ENCODE results near the gene JAKMIP1.
"Not testable (repeated sequence)": the region's sequence is repeated elsewhere in the genome, so short reads cannot be mapped to it uniquely, and the experiment has no call there.

JAKMIP1 gene

DNA sequence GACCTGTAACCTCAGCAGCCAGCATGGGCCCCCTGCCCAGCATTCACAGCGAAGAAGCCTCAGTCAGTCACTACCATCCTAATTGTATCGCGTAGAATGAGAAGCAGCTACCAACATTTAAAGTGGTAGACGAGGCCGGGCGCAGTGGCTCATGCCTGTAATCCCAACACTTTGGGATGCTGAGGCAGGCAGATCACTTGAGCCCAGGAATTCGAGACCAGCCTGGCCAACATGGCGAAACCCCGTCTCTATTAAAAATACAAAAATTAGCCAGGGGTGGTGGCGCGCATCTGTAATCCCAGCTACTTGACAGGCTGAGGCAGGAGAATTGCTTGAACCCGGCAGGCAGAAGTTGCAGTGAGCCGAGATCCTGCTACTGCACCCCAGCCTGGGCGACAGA, 59.3 kb downstream of the JAKMIP1 start:
- DNase-seq, result not testable (repeated sequence)

DNA sequence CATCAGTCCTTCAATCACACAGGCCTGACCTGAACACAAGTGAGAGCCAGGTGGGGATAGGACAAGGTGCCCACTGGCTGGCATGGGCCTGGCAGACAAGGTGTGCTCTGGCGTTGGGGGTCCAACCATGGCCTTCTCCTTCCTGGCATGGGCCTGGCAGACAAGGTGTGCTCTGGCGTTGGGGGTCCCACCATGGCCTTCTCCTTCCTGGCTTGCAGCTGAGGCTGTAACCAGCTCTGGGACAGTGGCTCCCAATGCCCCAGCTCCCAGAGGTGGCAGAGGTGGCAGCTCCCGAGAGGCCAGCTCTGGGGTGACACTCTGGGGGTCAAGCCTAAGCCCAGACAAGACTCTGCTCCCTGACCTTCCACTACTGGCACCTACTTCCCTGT, 62.6 kb downstream of the JAKMIP1 start:
- no peak for DNase-seq

DNA sequence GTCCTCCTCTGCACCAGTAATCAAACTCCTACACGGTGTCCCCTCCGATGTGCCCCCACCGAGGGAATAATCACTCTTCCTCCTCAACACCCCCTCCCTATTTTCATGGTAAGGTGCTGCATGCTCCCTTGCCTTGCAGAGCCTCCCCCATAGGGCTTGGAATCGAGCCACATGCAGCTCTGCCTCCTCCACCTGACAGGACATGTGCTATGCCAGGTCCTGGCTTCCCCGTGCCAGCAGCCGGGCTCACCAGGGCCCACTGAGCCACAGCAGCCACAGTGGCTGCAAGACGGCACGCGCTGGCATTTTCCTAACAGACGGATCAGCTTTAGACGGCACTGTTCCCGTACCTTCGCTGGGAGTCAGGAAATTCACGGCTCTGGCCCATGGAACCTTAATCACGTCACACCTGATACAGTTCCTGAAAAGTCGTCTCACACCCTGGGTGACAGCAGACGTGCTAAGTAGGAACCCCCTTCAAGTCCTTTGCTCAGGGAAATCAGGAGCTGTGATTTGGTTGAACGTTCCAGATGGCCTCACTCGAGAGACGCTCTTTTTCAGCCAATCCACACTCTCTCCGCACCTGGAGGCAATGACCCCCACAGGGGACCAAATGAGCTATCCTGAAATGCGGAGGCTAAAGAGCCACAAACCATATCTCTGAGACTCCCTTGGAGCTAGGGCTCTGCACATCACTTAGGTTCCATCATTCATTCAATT, 63.2 kb downstream of the JAKMIP1 start:
- DNase-seq, result no peak

DNA sequence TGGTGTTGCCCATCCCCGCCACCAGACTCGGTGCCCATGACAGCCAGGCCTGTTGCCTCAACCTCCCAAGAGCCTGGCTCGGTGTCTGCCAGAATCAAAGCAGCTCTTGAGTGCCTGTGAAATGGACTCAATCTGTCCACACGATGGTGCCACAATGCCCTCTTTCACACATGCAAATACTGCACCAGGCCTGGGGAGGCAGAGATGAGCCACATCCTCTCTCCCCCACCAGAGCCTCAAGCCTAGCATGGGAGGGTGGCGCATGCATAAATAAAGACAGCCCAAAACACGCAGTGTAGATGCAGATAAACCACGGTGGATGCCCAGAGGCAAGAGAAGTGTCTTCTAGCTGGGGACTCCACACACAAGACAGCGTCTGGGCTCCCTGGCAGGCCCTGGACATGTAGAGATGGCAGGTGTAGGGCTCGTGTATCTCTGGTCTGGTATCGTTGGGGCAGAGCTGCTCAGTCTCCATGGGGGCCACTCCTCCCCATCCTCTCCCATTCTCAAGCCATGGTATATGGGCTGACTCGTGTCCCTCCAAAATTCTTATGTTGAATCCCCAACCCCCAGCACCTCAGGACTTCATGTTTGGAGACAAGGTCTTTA, 65.6 kb downstream of the JAKMIP1 start:
- DNase-seq, result peak in 1 of 2 donors; percentile 7

DNA sequence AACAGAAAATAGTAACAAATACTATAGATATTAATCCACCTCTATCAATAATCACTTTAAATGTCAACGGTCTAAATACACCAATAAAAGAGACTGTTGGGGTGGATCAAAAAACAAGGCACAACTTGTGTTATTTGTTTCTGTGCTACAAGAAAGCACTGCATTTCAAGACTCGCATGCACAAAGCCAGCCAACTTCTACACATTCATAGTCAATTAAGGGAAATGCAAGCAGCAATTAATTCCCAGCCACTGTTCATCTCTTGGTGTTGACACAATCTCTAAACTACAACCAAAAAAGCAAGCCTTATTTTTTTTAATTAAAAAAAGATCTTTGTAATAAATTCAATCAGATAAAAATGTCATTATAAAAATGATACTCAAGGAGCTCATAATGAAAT, 67.6 kb downstream of the JAKMIP1 start:
- no peak for DNase-seq

DNA sequence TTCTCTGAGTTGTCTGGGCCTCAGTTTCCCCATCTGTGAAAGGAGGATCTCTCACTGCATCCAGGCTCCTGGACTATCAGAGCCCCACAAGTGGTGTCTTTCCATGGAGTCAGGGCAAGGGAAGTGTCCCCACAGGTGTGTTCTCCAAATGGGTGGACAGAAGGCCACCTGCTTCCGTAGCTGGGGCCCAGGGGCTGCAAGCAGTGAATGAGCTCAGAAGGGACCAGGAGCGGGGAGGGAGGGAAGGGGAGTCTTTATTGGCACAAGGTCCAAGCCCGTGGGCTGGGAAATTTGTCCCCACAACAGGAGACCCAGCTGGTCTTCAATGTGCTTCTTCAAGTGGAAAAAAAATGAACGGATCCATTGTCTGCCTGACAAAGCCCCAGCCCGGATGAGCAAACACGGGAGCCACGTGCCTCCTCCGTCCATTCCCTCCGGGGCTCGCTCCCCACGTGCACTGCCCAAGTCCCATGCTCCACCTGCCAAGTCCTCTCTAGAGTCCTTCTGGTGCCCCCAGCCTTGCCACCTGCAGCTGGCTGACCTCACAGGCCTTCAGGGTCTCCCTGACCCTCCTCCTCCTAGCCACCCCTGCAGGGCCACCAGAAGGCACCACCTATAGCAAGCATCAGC, 72.0 kb downstream of the JAKMIP1 start:
- DNase-seq, result no peak

DNA sequence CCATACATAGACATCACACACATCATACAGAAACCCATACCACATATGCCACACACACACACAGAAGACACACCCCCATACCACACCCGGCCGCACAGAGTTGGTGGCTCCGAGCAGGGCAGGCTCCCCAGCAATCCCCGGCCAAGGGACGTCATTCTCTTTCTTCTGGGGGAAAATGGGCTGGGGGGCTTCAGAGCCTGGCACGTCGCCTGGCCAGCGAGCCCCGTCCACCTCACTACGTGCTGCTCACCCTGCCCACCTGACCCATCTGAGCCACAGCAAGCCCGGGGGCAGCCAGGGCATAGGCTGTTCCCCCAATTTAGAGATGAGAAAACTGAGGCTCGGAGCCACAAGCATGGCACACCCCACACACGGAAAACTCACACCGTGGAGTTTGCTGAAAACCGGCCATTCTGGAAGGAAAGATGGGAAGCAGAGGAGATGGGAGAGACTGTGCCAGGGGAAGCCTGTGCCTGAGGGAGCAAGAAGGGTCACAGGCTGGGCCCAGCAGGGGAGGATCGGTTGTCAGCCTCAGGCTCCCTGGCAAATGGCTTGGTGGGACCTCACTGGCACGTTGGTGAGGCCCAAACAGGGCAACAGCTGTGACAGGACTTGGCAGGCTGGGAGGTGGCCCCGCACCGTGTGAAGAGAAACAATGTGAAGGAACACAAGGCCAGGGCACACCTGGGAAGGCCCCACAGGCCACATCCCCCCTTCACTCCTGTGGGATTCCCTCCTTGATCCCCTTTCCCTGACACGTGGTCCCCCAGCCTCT, 73.2 kb downstream of the JAKMIP1 start:
- no peak for DNase-seq

DNA sequence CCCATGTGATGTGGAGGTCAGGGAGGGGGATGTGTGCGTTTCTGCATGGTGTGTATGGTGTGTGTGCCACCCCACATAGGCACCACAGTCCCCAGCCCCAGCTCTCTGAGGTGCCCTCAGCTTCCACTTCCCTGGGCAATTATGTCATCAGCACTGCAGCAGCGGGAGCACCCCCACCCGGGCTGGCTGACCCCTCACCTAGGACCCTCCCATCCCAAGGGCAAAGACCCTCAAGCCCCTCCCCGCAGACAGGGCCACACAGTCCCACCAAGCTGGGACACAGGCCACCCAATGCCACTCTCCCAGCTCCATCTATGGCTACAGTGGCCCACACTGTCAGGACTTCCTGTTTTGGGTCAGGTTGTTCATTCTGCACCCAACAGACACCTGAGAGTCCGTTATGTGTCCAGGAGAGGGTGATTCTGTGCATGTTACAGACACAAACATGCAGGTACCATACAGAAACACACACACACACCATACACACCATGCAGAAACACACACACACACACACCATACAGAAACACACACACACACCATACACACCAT, 75.2 kb downstream of the JAKMIP1 start:
- no peak for DNase-seq

DNA sequence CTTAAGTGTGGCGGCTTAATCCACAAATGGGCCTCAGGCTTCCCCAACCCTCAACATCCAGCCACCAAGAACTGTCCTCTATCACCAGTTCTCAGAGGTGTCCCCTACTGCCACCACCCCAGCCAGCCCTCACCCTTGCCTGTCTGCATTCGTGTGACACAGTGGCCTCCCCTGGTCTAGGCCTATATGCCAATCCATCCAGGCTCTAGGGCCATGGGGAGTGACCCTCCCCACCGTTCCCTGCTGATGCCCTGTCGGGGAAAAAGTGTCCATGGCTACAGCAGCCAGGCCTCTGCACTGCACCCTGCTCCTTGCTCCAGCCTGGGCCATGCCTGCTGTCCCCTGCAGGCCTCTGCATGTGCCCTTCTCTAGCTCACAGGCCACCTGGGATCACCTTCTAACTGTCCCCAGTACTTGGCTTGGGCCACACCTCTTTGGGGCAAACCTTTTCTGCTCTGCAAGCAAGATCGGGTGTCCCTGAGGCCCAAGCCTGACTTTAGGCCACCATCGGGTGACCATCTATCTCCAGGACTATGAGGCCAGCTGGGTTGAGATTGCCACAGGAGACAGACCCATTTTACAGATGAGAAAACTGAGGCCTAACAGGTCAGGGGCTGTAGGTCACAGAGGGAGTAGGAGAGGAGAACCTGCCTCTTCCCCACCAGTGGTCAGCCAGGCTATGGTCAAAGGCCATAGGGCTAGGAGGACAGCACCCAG, 75.8 kb downstream of the JAKMIP1 start:
- DNase-seq, result no peak

DNA sequence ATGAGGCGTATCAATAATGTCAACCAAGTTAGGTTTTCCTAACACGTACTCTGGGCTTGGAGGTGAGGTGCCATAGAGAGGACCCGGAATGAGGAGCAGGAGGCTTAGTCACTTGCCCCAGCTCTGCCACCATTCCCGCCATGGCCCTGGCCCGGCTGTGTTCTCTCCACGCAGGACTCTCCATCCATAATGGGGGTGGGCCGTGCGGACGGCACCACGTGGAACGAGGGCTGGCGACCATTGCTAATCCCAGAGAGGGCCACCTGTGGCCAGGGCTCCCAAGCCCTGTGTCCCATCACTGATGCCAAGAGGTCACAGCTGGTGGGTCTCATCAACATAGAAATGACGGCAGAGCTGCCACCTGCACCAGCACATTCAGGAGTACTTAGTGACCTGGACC, 76.4 kb downstream of the JAKMIP1 start:
- DNase-seq, result no peak

DNA sequence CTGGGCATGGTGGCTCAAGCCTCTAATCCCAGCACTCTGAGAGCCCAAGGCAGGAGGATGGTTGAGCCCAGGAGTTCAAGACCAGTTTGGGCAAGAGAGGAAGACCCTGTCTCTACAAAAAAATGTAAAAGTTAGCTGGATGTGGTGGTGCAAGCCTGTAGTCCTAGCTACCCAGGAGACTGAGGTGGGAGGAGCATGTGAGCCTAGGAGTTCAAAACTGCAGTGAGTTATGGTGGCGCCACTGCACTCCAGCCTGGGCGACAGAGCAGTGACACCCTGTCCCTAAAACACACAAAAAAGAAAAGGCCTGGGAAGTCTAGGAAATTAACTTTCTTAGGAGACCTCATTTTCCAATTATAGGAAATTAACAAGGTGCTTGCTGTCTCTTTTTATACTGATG, 76.8 kb downstream of the JAKMIP1 start:
- no peak for DNase-seq

DNA sequence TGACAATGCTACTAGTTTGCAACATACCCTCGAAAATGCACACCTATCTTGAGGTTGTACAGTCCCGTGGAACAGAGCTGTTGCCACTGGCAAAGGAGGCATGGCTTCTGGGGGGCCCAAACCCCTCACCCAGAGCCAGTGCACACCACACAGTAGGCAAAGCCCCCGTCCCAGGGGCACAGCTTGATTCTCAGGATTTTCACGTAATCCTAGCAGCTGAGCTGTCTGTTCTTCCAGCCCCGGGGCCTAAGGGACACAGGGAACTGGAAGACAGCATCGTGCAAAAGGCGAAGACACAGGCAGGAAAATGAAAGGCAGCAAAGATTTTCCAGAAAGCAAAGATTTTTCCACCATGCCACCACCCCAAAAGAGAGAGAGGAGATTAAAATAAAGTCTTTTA, 77.2 kb downstream of the JAKMIP1 start:
- no peak for DNase-seq

DNA sequence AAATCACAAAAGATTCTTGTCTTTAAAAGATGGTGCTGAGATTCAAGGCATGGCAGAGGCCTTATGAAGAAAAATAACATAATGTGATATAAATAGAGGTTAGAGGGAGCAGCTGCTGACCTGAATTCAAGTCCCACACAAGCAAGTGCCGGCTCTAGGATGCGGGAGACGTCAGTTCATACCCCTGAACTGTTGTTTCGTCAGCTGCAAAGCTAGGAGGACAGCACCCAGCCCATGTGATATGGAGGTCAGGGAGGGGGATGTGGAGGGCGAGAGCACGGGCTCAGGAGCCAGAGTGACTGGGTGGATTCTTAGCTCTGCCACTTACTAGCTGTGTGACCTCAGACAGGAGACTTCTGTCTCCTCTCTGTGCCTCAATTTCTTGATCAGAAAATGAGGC, 77.9 kb downstream of the JAKMIP1 start:
- no peak for DNase-seq

DNA sequence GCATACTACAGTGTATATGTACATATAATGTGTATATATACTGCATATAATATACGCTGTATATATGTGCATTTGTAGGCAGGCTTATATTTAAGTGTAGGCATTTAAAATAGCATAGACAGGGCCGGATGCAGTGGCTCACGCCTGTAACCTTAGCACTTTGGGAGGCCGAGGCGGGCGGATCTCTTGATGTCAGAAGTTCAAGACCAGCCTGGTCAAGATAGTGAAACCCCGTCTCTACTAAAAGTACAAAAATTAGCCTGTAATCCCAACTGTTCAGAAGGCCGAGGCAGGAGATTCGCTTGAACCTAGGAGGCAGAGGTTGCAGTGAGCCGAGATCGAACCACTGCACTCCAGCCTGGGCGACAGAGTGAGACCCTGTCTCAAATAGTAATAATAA, 78.4 kb downstream of the JAKMIP1 start:
- no peak for DNase-seq

DNA sequence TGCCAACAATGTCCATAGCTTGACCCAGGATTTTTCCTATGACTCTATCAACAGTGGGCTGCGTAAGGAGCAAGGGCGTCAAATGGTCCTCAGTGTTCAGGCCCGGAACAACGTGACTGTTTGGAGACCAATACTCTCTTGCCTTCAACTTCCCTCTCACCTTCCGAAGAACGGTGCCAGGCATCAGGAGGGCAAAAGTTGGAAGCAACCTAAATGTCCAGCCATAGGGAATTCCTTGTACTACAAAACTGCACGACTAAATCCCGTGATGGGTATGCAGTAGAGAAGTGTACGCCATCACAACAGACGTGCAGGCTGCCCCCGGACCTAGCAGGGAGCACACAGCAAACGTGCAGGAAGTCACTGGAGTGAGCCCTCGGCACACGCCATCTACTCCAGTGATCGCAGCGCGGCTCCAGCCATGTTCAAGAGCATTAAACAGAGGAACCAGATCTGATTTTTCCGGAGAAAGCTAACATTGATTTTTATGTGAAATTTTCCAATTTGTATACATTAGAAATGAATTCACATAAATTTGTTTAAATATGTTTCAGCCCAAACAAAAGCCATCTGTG, 79.0 kb downstream of the JAKMIP1 start:
- DNase-seq, result no peak

DNA sequence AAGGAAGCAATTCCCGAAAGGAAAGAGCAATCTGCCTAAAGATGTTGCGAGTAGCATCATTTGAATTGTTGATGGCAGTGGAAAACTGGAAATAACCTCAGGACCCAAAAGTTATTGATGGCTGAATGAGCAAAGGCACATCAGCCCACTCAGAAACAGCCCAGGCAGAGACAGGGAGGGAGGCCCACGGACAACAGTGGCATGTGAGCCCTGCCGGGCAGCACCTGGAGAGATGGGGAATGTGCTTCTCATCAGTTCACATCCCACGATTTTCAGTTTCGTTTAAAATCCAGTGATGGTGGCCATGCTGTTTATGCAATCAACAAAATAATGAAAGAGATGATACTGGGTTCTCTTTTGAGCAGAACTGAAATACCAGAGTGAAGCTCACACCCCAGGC, 80.0 kb downstream of the JAKMIP1 start:
- DNase-seq, result no peak

DNA sequence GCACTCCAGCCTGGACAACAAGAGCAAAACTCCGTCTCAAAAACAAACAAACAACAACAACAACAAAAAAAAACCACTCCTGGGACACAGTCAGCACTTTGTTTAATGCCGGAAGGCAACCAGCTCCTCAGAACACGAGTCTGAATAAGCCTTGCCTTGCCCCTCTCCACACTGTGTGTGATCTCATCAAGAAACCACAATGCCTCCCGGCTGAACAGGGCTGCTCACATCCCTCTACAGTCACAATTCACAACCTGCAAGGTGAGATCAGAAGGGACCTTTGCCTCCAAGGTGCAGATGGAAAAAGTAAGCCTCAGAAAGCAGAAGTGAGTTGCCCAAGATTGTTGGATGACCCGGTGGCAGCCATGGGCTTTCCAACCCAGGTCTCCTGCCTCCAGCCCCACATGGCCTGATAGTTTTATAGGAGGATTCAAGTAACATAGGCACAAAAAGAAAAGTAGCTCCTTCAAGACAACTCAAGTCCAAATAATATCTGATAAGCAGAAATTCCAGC, 80.8 kb downstream of the JAKMIP1 start:
- DNase-seq, result no peak

DNA sequence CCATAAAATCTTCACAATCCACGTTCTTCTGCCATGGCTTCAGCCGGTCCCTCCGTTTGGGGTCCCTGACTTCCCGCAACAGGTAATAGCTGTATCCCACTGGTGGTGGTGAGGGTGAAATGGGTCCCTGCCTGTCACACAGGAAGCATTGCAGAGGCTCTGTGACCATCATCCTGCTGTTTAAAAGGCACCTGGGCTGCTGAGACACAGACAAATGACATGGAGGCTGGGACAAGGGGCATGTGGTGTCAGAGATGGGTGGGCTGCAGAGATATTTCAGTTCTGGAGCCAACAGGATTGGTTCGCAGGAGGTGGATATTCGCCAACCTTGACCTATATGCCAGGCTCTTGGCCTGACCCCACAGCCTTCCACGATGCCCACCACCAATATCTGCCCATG, 82.1 kb downstream of the JAKMIP1 start:
- no peak for DNase-seq

DNA sequence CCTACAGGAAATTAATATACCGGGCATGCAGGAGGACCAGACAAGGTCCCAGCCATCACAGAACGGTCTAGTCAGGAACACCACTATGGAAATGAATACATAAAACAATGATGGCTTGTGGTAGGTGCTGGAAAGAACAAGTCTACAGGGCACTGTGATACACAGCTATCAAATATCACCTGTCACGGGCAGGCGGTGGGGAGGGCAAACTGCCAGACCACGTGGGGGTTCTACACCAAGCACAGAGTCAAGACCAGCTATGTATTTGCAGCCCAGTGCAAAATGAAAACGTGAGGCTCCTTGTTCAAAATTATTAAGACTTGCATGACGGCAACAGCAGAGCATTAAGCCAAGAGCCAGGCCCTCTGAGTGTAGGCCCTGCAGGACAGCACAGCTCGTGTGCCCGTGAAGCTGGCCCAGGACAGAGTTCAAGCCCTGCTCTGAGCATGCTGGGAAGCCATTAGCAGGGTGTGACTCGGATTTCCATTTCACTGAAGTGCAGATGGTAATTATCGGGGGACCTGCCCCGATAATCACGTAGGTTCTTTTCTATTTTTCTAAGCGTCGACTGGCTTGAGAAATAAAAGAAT, 83.6 kb downstream of the JAKMIP1 start:
- no peak for DNase-seq

DNA sequence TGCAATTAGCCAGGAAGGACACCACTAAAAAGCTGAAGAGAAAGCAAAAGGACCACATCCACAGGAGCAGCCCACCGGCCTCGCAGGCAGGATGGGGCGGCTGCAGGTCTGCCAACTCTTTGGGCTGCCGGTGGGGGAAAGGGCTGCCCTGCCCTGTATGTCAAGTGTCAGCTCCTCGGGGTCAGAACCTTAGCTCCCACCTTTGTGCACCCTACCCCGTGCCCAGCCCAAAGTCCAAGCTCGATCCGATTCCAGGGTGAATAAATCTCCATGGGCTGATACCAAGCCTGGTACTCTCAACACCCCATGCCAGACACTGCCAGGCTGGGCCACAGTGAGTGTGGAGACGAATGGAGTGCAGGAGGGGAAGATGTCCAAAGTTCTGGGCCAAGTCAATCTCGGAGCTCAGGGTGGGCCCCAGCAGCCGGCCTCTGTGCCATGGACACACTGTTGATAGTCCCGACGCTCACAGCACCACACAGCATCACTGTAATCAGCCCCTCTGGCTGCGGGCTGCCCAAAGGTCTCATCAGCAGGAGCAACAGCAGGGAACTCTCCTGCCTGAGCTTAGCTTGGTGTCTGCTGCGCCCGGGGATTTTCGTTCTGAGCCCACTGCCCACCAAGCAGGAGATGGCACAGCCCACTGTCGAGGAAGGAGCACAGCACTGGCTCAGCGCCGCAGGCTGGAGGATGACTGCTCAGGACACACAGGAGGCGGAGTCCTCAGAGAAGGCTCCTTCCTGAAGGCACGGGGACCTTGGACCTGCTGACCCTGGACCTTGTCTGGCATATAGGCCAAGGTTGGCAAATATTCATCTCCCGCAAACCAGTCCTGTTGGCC, 84.4 kb downstream of the JAKMIP1 start:
- no peak for DNase-seq

DNA sequence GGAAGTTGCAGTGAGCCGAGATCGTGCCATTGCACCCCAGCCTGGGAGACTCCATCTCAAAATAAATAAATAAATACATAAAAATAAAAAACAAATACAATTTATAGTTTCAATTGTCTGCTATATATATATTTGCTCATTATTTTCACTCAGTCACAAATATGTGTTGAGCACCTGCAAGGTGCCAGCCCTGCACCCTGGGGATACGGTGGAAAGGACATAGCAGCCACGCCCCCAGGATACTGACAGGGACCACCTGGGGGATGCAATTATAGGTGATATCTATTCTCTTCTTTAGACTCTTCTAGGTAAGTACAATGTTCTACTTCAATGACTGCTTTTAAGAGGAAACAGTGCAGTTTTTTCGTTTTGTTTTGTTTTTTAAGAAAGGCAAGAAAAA, 85.0 kb downstream of the JAKMIP1 start:
- no peak for DNase-seq
